ENCODE measurements around the gene IL1B.

- TF ChIP-seq CTCF (IDR thresholded peaks at IDR 0.05) (no peak), POLR2A (IDR thresholded peaks at IDR 0.05) (no peak)
These were observed 47.4 kb downstream of the IL1B start for GRCh38 chr2:112789186-112789585.

Measured in tibial nerve (tissue), 3 donors.